HG03196 (cell line): ENCODE data around the gene WDFY4.

Experiments used
- ATAC-seq: cut with Tn5 transposase; IDR thresholded peaks from one replicate; pipeline ENCODE4 v1.9.1; 2021; ENCODE audit not compliant: unreplicated experiment

WDFY4 gene

DNA sequence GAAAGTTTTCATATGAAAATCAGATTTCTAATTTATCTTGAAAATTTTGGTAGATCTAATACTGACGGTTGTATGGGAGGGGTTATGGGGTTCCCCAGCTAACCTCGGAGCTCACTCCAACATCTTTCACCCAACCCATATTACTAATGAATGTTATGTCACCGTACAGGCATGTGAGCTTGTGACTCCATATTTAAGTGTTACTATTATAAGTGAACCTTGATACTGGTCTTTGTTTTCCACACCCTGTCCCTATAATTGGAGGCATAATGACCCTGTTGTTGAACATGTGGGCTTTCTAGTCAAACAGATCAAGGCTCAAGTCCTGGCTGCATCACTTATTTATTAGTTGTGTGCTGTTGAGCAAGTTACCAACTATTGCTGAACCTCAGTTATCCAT, 27.2 kb downstream of the WDFY4 start:
- no peak for ATAC-seq

DNA sequence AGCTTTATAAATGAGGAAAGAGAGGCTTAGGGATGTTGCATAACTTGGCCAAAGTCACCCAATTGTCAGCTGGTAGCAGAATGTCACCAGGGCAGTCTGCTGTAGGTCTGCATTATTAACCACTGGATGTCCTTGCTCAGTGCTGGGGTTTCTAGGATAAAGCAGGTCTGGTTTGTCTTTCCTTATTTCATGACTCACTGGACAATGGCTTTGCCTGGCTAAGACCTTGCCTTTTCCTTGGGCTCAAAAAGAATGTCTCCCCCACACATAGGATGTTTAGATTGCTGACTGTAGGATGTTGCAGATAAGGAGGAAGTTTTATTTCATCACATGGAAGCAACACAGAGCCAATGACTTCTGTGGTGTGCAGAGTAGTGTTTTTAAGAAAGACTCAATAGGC, 29.4 kb downstream of the WDFY4 start:
- no peak for ATAC-seq

- ATAC-seq, result no peak
Observed at GRCh38 chr10:48716416-48716815, 31.7 kb downstream of the WDFY4 start.

GRCh38 chr10:48720611-48721010, 35.9 kb downstream of the WDFY4 start:
- no peak for ATAC-seq

GRCh38 chr10:48722153-48723145, 37.8 kb downstream of the WDFY4 start:
- ATAC-seq, result no peak

DNA sequence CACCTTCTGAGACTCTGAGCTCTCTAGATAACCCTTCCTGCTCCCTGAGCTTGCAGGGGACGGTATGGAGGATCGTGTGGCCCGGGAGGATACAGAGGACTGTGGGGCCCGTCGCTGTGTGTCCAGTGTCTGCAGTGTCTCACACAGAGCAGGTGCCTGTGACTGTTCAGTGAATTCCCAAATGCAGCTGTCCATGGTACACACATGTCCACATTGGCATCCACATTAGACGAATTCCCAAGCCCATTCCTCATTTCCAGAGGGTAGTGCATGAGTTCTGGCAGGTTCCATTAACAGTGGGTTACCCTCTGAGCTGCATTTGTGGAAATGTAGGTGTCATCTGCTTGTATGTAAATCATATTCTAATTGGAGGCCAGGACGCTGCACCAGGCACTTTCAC, 39.5 kb downstream of the WDFY4 start:
- ATAC-seq, result no peak

DNA sequence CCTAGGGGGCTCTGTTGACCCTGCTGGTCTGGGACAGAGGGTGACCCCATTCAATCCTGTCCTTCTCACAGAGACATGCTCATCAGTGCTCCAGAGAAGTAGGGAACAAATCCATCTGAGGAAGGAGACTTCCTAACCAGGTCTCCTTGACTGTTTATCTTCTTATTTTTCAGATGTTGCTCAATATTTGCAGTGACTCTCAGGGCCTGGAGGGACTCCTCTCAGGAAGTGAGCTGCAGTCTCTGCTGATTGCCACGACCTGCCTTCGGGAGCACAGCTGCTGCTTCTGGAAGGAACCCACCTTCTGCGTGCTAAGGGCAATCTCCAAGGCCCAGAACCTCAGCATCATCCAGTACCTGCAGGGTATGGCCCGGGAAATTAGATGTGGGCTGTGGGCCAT, 41.0 kb downstream of the WDFY4 start:
- ATAC-seq, result no peak

DNA sequence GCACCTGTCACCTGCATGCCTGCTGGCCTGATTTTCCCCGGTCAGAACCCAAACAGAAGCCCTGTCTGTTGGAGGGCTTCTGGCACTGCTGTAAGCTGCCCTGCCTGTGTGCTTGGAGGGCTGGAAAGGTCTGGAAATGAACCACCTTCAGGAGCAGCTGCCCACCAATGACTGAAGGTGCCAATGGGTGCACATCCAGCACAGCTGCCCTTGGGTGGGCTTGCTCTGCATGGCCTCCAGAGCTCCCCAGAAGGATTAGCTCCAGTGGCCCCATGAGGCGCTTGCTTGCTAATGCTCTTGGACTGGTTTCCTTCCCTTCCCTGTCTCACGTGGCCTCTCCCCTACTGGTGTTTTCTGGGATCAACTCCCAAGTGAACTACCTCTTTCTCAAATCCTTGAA, 43.2 kb downstream of the WDFY4 start:
- no peak for ATAC-seq

- no peak for ATAC-seq
Observed at GRCh38 chr10:48729222-48729621, 44.5 kb downstream of the WDFY4 start.

DNA sequence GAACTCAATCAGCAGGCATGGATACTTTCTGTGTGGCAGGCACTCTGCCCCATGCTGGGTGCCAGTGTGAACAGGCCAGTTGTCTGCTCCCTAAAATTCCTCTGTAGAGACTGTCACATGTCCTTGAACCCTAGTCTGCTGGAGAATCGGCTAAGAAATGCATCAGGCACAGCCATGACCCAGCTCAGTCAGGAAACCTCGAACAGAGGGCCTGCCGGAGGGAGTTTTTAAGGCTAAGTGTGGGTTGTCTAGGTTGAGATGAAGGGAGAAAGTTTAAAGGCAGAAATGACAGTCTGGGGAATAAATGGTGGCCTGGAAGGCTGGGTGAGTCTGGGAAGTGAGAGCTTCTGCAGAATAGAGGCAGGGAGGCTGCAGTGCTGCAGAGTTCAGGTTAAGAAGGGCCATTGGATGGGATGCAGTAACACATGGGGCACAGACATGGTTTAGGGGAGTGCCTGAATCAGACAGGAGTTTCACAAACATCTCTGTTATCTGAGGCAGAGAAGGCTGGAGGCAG, 45.3 kb downstream of the WDFY4 start:
- no peak for ATAC-seq

GRCh38 chr10:48731141-48731540, 46.5 kb downstream of the WDFY4 start:
- no peak for ATAC-seq

DNA sequence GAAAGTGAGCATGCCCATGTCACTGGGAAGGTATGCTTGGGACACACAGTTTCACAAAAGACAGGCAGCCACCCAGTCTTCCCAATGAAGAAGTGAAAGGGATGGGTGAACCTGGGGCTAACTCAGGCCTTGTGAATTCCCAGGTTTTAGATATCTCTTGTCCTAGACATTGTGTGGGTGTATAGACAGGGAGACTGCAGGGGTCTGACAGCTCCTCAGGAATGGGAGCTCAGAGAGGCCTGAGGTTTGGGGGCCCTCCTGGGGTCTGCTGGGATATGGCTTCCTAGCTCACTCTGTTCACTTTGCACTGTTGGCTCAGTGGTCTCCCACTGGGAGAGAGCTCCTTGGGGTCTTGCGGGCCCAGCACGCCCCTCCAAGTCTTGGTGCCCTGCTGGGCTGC, 47.0 kb downstream of the WDFY4 start:
- no peak for ATAC-seq

DNA sequence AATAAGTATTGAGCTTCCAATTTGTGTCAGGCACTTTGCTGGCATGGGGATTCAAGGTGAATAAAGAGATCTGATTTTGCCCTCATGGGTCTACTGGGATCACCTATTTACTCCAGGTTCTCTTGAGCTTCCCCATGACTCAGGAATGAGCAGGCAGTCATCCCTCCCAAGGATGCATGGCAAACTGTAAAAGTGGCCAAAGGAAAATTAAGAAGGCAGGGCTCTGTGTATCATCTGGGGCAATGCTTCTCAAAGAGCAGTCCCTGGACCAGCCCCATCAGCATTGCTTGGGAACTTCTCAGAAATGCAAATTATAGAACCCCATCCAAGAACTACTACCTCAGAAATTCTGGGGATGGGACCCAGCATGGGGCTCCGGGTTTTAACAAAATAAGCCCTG, 48.7 kb downstream of the WDFY4 start:
- ATAC-seq, result no peak

- ATAC-seq, result no peak
Observed at GRCh38 chr10:48735836-48736390, 51.2 kb downstream of the WDFY4 start.

GRCh38 chr10:48736596-48736995, 51.9 kb downstream of the WDFY4 start:
- no peak for ATAC-seq

DNA sequence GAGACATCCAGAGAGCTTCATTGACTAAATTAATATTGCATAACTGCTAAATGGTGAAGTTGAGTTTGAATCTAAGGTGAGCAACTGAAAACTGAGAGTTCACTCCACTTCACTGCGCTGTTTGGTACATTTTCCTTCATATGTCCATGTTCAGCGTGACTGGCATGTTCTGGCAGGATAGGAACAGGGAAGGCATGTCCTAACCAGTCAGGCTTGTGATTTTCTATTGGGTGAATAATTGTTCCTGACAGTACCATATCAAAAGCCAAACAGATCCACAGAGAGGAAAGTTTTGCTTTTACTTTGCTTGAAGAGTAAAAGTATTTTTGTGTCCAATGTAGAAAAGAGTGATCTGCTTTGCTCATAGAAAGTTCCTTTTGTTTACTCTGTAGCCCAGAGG, 53.2 kb downstream of the WDFY4 start:
- ATAC-seq, result no peak

- ATAC-seq, result no peak
Observed at GRCh38 chr10:48739170-48739569, 54.5 kb downstream of the WDFY4 start.

DNA sequence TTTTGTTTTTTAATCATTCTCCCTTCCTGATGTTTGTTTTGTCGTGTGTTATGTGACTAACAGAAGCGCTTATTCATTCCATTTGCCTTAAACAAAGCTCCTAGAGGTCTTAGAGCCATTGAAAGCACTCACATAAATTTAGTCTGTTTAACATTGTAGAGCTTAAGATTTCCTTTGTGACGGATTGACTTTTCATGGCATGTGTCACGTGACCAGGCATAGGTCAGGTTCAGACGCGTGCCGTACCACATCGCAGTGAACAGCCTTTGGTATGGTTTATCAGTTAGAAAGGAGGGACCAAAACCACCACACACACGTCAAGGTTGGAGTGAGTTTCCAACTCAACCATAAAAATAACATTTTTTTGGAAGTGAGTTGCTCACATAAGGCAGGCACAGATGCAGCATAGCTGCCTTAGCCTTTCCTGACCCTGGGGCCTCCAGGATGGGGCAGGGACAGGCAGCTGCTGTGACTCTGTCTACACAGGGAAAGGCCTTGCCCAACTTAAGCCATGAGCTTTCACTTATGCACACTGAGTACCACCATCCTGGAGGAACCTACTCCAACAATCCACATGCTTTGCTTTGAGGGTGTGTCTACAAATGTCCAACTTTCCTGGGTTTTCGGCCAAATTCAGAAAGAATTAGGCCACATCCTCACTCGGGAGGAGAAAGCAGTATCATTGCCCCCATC, 55.5 kb downstream of the WDFY4 start:
- no peak for ATAC-seq

GRCh38 chr10:48740988-48741387, 56.3 kb downstream of the WDFY4 start:
- no peak for ATAC-seq

DNA sequence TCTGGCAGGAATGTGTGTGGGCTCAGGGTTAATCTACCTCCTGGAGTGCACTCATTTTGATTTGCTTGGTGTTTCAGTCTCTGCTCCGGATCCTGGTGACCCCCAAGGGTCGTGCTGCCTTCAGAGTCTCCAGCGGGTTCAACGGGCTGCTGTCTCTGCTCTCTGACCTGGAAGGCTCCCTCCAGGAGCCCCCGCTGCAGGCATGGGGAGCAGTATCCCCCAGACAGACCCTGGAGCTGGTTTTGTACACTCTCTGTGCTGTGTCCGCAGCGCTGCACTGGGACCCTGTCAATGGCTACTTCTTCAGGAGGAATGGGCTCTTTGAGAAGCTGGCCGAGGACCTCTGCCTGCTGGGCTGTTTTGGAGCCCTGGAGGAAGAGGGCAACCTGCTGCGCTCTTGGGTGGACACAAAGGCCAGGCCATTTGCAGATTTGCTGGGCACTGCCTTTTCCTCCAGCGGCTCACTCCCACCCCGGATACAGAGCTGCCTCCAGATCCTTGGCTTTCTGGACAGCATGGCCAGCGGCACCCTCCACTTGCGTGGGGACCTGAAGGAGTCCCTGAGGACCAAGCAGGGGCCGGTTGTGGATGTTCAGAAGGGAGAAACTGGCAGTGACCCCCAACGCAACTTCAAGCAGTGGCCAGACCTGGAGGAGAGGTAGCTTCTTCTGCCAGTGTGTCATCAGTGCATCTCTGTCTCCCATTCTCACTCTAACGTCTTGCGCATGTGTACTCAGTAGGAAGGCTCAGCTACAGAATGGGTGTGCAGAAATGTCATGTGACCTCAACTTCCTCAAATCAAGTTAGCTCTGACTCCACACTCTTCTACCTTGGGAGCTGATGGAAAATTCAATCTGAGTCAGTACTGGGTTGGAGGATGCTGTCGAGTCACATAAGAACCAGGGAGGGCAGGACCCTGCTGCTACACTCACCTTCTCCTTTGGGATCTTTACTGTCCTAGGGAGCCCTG, 58.5 kb downstream of the WDFY4 start:
- no peak for ATAC-seq

- ATAC-seq, result no peak
Observed at GRCh38 chr10:48744587-48744986, 59.9 kb downstream of the WDFY4 start.
